PC-3 (cell line): ENCODE data around the gene WNK4. TPM values are rescaled to one million over a fixed set of nuclear protein-coding genes. Genes with fewer than 3 reads are reported as not detected.
"Not testable (repeated sequence)": the region's sequence is repeated elsewhere in the genome, so short reads cannot be mapped to it uniquely, and the experiment has no call there.

Experiments used
- ATAC-seq: fragments of 200-7000 bp; cut with Tn5 transposase; 2 replicates; pipeline ENCODE4 v1.9.1; 2020; ENCODE audit warnings: mild to moderate bottlenecking, moderate library complexity
- BruUV-seq: library from RNA; stranded (reverse); fragments of 400-500 nt; replicated peaks from 2 replicates; lab custom pipeline; 2021; lab: Mats Ljungman, UMichigan
- CTCF ChIA-PET: fragments of 300-600 bp; sonication (Branson Sonifier 250); formaldehyde crosslinking; loops from one replicate; lab custom pipeline; 2022; ENCODE audit warnings: antibody characterized with exemption; lab: Charles Lee
- POLR2A ChIA-PET: fragments of 300-600 bp; sonication (Branson Sonifier 250); formaldehyde crosslinking; loops from one replicate; lab custom pipeline; 2022; ENCODE audit warnings: antibody characterized with exemption; ENCODE audit not compliant: unreplicated experiment; lab: Charles Lee
- DNase-seq: peaks from one replicate; pipeline ENCODE4 v3.0.0-alpha.2; 2015
- H2AFZ ChIP-seq: fragments of 300-600 bp; sonication (generic); 2 replicates; pipeline ENCODE4 v1.6.0; 2016; ENCODE audit warnings: antibody characterized with exemption, low read length
- H3F3A ChIP-seq: fragments of 300-600 bp; sonication (generic); one replicate; pipeline ENCODE4 v1.6.0; 2017; ENCODE audit warnings: antibody characterized with exemption, low read length, control low read depth, mild to moderate bottlenecking; ENCODE audit not compliant: unreplicated experiment
- H3K27ac ChIP-seq: fragments of 300-600 bp; sonication (generic); 2 replicates; pipeline ENCODE4 v1.5.1; 2016; ENCODE audit warnings: mild to moderate bottlenecking, low read length
- H3K27me3 ChIP-seq: fragments of 300-600 bp; sonication (generic); 2 replicates; pipeline ENCODE4 v1.6.1; 2016; ENCODE audit warnings: low read length, mixed read lengths
- H3K36me3 ChIP-seq: fragments of 300-600 bp; sonication (generic); 2 replicates; pipeline ENCODE4 v1.6.1; 2016; ENCODE audit warnings: low read depth, mixed run types, low read length, mixed read lengths
- H3K4me1 ChIP-seq: fragments of 300-600 bp; sonication (generic); 2 replicates; pipeline ENCODE4 v1.5.1; 2016; ENCODE audit warnings: low read length; ENCODE audit not compliant: insufficient read depth
- H3K4me2 ChIP-seq: fragments of 300-600 bp; sonication (generic); 2 replicates; pipeline ENCODE4 v1.6.0; 2016; ENCODE audit warnings: low read length
- H3K4me3 ChIP-seq: fragments of 300-600 bp; sonication (generic); 2 replicates; pipeline ENCODE4 v1.5.1; 2016; ENCODE audit warnings: mild to moderate bottlenecking, low read length, mixed read lengths
- H3K79me2 ChIP-seq: fragments of 300-600 bp; sonication (generic); 2 replicates; pipeline ENCODE4 v1.6.1; 2017; ENCODE audit warnings: low read length, mixed read lengths
- H3K9ac ChIP-seq: fragments of 300-600 bp; sonication (generic); 2 replicates; pipeline ENCODE4 v1.6.0; 2016; ENCODE audit warnings: mild to moderate bottlenecking, low read length
- H3K9me2 ChIP-seq: fragments of 300-600 bp; sonication (generic); replicated peaks from 2 replicates; pipeline ENCODE4 v1.6.1; 2016; ENCODE audit warnings: mixed run types, low read length, mixed read lengths
- H3K9me3 ChIP-seq: fragments of 300-600 bp; sonication (generic); 2 replicates; pipeline ENCODE4 v1.6.1; 2016; ENCODE audit warnings: low read length, mixed read lengths
- H4K20me1 ChIP-seq: fragments of 300-600 bp; sonication (generic); 2 replicates; pipeline ENCODE4 v1.6.1; 2016; ENCODE audit warnings: low read length, mixed read lengths
- CTCF ChIP-seq: fragments of 300-600 bp; sonication (generic); conservative IDR thresholded peaks from 2 replicates; pipeline ENCODE4 v1.5.1; 2017; ENCODE audit warnings: antibody characterized with exemption, low read depth, mild to moderate bottlenecking, low read length
- EZH2 ChIP-seq: fragments of 300-600 bp; sonication (generic); IDR thresholded peaks from one replicate; pipeline ENCODE4 v1.6.1; 2017; ENCODE audit warnings: antibody characterized with exemption, mild to moderate bottlenecking, low read length; ENCODE audit not compliant: unreplicated experiment
- EZH2phosphoT487 ChIP-seq: fragments of 300-600 bp; sonication (generic); IDR thresholded peaks from 2 replicates; pipeline ENCODE4 v1.6.1; 2018; ENCODE audit warnings: mild to moderate bottlenecking, antibody characterized with exemption, low read length, borderline replicate concordance
- intact Hi-C: fragments of 100-400 bp; cut with micrococcal nuclease; formaldehyde crosslinking; loops from 2 replicates; pipeline ENCODE4 v1.9.0; 2023
- total RNA-seq: library from RNA; depleted of rRNA; stranded (reverse); fragments of >200 nt; gene quantifications from 2 replicates; pipeline ENCODE4 v1.2.3, GENCODE V29; 2014

WNK4 gene
- total RNA-seq, 1 experiment from 2014 or later: 13.0 TPM

GRCh38 chr17:42767512-42767911 lies 12.9 kb upstream of the WNK4 start:
- ATAC-seq (no peak), DNase-seq (no peak)
- no peak overlapping the region for H3K9ac ChIP-seq
- no peaks in the 10 kb centered on the region for H3K9me3 ChIP-seq
- BruUV-seq: no TSS peak
- H3K27ac ChIP-seq: no peak overlapping the region
- intact Hi-C loops: no loop called here
- H3K4me1 ChIP-seq: no peaks in the 10 kb centered on the region; the same call in 1 of the 2 replicates
- ChIA-PET CTCF (no interaction called here), POLR2A (no interaction called here)
- H3K4me2 ChIP-seq: no peak overlapping the region
- H3K36me3 ChIP-seq: no peaks in the 10 kb centered on the region
- no peaks in the 10 kb centered on the region for H4K20me1 ChIP-seq
- no peak overlapping the region for H2AFZ ChIP-seq
- H3K4me3 ChIP-seq: no peak overlapping the region
- H3K9me2 ChIP-seq: no peaks in the 10 kb centered on the region
- no peak for TF ChIP-seq CTCF
- no peak for TF ChIP-seq EZH2phosphoT487
- no peak for TF ChIP-seq EZH2
- no peaks in the 10 kb centered on the region for H3K79me2 ChIP-seq
- no peaks in the 10 kb centered on the region for H3K27me3 ChIP-seq
- no peaks in the 10 kb centered on the region for H3F3A ChIP-seq

- CTCF ChIA-PET, H3K9me3 ChIP-seq, H3K9me2 ChIP-seq, intact Hi-C loops, H3F3A ChIP-seq, H3K36me3 ChIP-seq, H4K20me1 ChIP-seq, H3K79me2 ChIP-seq, ATAC-seq, H3K27ac ChIP-seq, DNase-seq, H3K9ac ChIP-seq, H2AFZ ChIP-seq, H3K27me3 ChIP-seq, H3K4me1 ChIP-seq, H3K4me3 ChIP-seq, H3K4me2 ChIP-seq, POLR2A ChIA-PET, BruUV-seq: not testable (repeated sequence)
Observed at GRCh38 chr17:42768006-42768405, 12.4 kb upstream of the WNK4 start.

GRCh38 chr17:42769964-42770363 lies 10.4 kb upstream of the WNK4 start:
- H3K9ac ChIP-seq, CTCF ChIA-PET, BruUV-seq, DNase-seq, intact Hi-C loops, H2AFZ ChIP-seq, H3K4me2 ChIP-seq, H3K27ac ChIP-seq, H3K9me3 ChIP-seq, POLR2A ChIA-PET, H3F3A ChIP-seq, H3K9me2 ChIP-seq, H3K36me3 ChIP-seq, H4K20me1 ChIP-seq, H3K27me3 ChIP-seq, ATAC-seq, H3K4me3 ChIP-seq: not testable (repeated sequence)
- Histone ChIP-seq H3K79me2 (peaks cover 17% of the 10 kb centered on the region), H3K4me1 (peaks cover 13% of the 10 kb centered on the region)

GRCh38 chr17:42772945-42773289 lies 7.5 kb upstream of the WNK4 start:
- Histone ChIP-seq H3K27ac (peak overlapping the region; percentile 81; the same call in 1 of the 2 replicates), H3K4me2 (peak overlapping the region; percentile 99), H3K9me3 (no peaks in the 10 kb centered on the region), H3K27me3 (no peaks in the 10 kb centered on the region), H4K20me1 (no peaks in the 10 kb centered on the region), H3F3A (peaks cover 7% of the 10 kb centered on the region), H3K36me3 (no peaks in the 10 kb centered on the region; the same call in 1 of the 2 replicates), H3K9ac (peak overlapping the region; percentile 97), H3K79me2 (peaks cover 26% of the 10 kb centered on the region), H3K4me3 (peak overlapping the region; percentile 99), H2AFZ (peak overlapping the region; percentile 96), H3K4me1 (peaks cover 14% of the 10 kb centered on the region), H3K9me2 (no peaks in the 10 kb centered on the region)
- no peak for ATAC-seq
- BruUV-seq: no TSS peak
- no peak for TF ChIP-seq EZH2phosphoT487
- TF ChIP-seq EZH2: no peak
- TF ChIP-seq CTCF: no peak
- CTCF ChIA-PET: interaction anchor here (1.9 kb wide), 1 partner anchor 9 kb away, joined by 5 read pairs; no protein-coding TSS in a partner anchor
- DNase-seq: no peak
- POLR2A ChIA-PET: interaction anchor here (0.5 kb wide), 1 partner anchor 9 kb away, joined by 8 read pairs; no protein-coding TSS in a partner anchor
- intact Hi-C loops: no loop called here
